K562 (cell line): ENCODE measurements around the gene ZNF197. TPM values are rescaled to one million over a fixed set of nuclear protein-coding genes. Genes with fewer than 3 reads are reported as not detected.

ENCODE experiments used
- ATAC-seq: fragments of 200-7000 bp; cut with Tn5 transposase; 3 replicates; pipeline ENCODE4 v1.9.1; 2020; ENCODE audit warnings: moderate library complexity
- BruUV-seq: library from RNA; stranded (reverse); fragments of 400-500 nt; replicated peaks from 2 replicates; lab custom pipeline; 2021; lab: Mats Ljungman, UMichigan
- CTCF ChIA-PET: fragments of 300-600 bp; formaldehyde crosslinking; extraction: SDS; loops from one replicate; lab custom pipeline; 2021; ENCODE audit warnings: low intra/inter-chr PET ratio; lab: Yijun Ruan, JAX
- POLR2A ChIA-PET: fragments of 300-600, 350-650 bp; sonication (Branson Sonifier 250); formaldehyde crosslinking; extraction: SDS; loops from one replicate; lab custom pipeline; 2021; ENCODE audit warnings: antibody characterized with exemption, inconsistent platforms; lab: Yijun Ruan, JAX
- DNase-seq, 4 experiments: peaks; one replicate each; pipeline versions ENCODE4 v3.0.0 to v3.0.0-alpha.2; 2011 to 2018; ENCODE audit warnings: low spot score in 3 of 4, mixed read lengths in 3 of 4; ENCODE audit errors: extremely low read depth in 1 of 4
- FAIRE-seq: peaks from 2 replicates; lab custom pipeline; 2011; peaks lifted over from hg19 to GRCh38; lab: Jason Lieb, UNC
- H2AFZ ChIP-seq: 2 replicates; pipeline ENCODE4 v1.6.0; 2011; ENCODE audit warnings: low read depth, low read length, control low read depth, inconsistent platforms
- H3K27ac ChIP-seq: fragments of 200-600 bp; 3 replicates; pipeline ENCODE4 v1.8.0; 2011; ENCODE audit warnings: low read depth, mild to moderate bottlenecking, control low read depth, inconsistent platforms, low read length, moderate library complexity, mixed read lengths; ENCODE audit errors: extremely low read depth
- H3K27me3 ChIP-seq, 2 experiments: fragments of 300-600 bp in 1 of 2; 2 replicates in 1 of 2; 3 replicates in 1 of 2; pipeline versions ENCODE4 v1.6.0 to v1.8.0; 2011; ENCODE audit warnings: inconsistent platforms in 2 of 2, low read length in 2 of 2, mild to moderate bottlenecking in 1 of 2, mixed read lengths in 1 of 2, moderate library complexity in 1 of 2; ENCODE audit not compliant: control insufficient read depth in 2 of 2, insufficient read depth in 2 of 2
- H3K36me3 ChIP-seq: fragments of 300-600 bp; 3 replicates; pipeline ENCODE4 v1.8.0; 2011; ENCODE audit warnings: mild to moderate bottlenecking, low read length, inconsistent platforms; ENCODE audit not compliant: control insufficient read depth, insufficient read depth
- H3K4me1 ChIP-seq, 2 experiments: fragments of 200-600 bp in 1 of 2; replicated peaks in 1 of 2; 2 replicates in 1 of 2; 3 replicates in 1 of 2; pipeline versions ENCODE4 v1.5.1 to v1.8.0; 2011; ENCODE audit warnings: inconsistent platforms in 2 of 2, low read length in 2 of 2, mild to moderate bottlenecking in 1 of 2, mixed read lengths in 1 of 2, moderate library complexity in 1 of 2; ENCODE audit not compliant: control insufficient read depth in 2 of 2, insufficient read depth in 2 of 2
- H3K4me2 ChIP-seq: 2 replicates; pipeline ENCODE4 v1.6.1; 2011; ENCODE audit warnings: low read length, control low read depth, inconsistent platforms, mixed read lengths; ENCODE audit not compliant: insufficient read depth
- H3K4me3 ChIP-seq: fragments of 200-600 bp; sonication (generic), shearing (Covaris generic); 2 replicates; pipeline ENCODE4 v1.5.1; 2016; ENCODE audit warnings: control low read depth, inconsistent platforms
- H3K79me2 ChIP-seq: fragments of 200-600 bp; 3 replicates; pipeline ENCODE4 v1.8.0; 2011; ENCODE audit warnings: low read length, inconsistent platforms; ENCODE audit not compliant: control insufficient read depth, insufficient read depth
- H3K9ac ChIP-seq, 2 experiments: 2 replicates each; pipeline versions ENCODE4 v1.6.0 to v1.6.1; 2011; ENCODE audit warnings: low read depth in 2 of 2, low read length in 2 of 2, control low read depth in 1 of 2, inconsistent platforms in 1 of 2, mild to moderate bottlenecking in 1 of 2, mixed read lengths in 1 of 2; ENCODE audit not compliant: insufficient read depth in 1 of 2
- H3K9me1 ChIP-seq: one replicate; pipeline ENCODE4 v1.6.0; 2011; ENCODE audit warnings: inconsistent platforms, mild to moderate bottlenecking, low read length, moderate library complexity; ENCODE audit not compliant: control insufficient read depth, insufficient read depth
- H3K9me3 ChIP-seq: replicated peaks from 2 replicates; pipeline ENCODE4 v1.5.1; 2011; ENCODE audit warnings: low read depth, low read length, inconsistent platforms; ENCODE audit not compliant: control insufficient read depth, insufficient read depth
- H4K20me1 ChIP-seq: replicated peaks from 2 replicates; pipeline ENCODE4 v1.6.1; 2011; ENCODE audit warnings: low read length, inconsistent platforms, mixed read lengths; ENCODE audit not compliant: control insufficient read depth, insufficient read depth
- C11orf30 ChIP-seq: fragments of 450-650 bp; IDR thresholded peaks from 2 replicates; pipeline ENCODE4 v1.6.1; 2016; ENCODE audit warnings: low read depth, mild to moderate bottlenecking
- CEBPB ChIP-seq: fragments of 450-650 bp; IDR thresholded peaks from 2 replicates; pipeline ENCODE4 v1.6.1; 2016; ENCODE audit warnings: missing genetic modification characterization, missing compliant biosample characterization
- CEBPG ChIP-seq, 3 experiments: fragments of 200-800 bp in 1 of 3; sonication (Bioruptor generic) in 1 of 3; sonication (generic) in 1 of 3; formaldehyde crosslinking in 1 of 3; IDR thresholded peaks in 2 of 3; conservative IDR thresholded peaks in 1 of 3; 2 replicates each; pipeline versions ENCODE4 v1.6.1 to v1.8.0; 2016 to 2022; ENCODE audit warnings: missing compliant biosample characterization in 2 of 3, missing genetic modification characterization in 2 of 3, mild to moderate bottlenecking in 1 of 3, missing genetic modification reagents in 1 of 3
- MAZ ChIP-seq, 2 experiments: fragments of 450-650 bp in 1 of 2; sonication (generic) in 1 of 2; formaldehyde crosslinking; IDR thresholded peaks in 1 of 2; conservative IDR thresholded peaks in 1 of 2; 2 replicates each; pipeline versions ENCODE4 v1.4.0 to v1.5.0; 2020; ENCODE audit warnings: mild to moderate bottlenecking in 1 of 2, missing genetic modification reagents in 1 of 2
- THAP12 ChIP-seq: fragments of 250-450 bp; sonication (Bioruptor Pico); IDR thresholded peaks from 2 replicates; pipeline ENCODE4 v1.9.0; 2021; ENCODE audit warnings: mild to moderate bottlenecking, inconsistent platforms
- ZNF695 ChIP-seq: fragments of 450-650 bp; formaldehyde crosslinking; IDR thresholded peaks from 2 replicates; pipeline ENCODE4 v1.4.0; 2020; ENCODE audit warnings: mild to moderate bottlenecking, moderate library complexity
- WGBS: fragments of 100-300 bp; shearing (Covaris generic); methylation state at CpG from one replicate; pipeline ENCODE4 v1.1.6; 2016; ENCODE audit warnings: low coverage, mixed read lengths; ENCODE audit not compliant: insufficient coverage; ENCODE audit errors: missing lambda C conversion rate; 5-methylcytosine and 5-hydroxymethylcytosine counted together
- in situ Hi-C: fragments of 300-500 bp; cut with MboI; formaldehyde crosslinking; loops from 4 replicates; pipeline ENCODE4 v1.15.0; 2018; ENCODE audit warnings: inconsistent platforms, mixed read lengths
- intact Hi-C: fragments of 100-400 bp; cut with micrococcal nuclease; formaldehyde crosslinking; loops from 2 replicates; pipeline ENCODE4 v1.14.2; 2022
- polyA plus RNA-seq, 8 experiments: library from polyadenylated mRNA; depleted of rRNA in 4 of 8; stranded (reverse) in 5 of 8; unstranded in 3 of 8; fragments of >200 nt; fragmentation: Nextera tagmentation in 2 of 8; fragmentation: Illumina TruSeq in 1 of 8; extraction: Ambion mirVana in 2 of 8; extraction: Trizol in 1 of 8; gene quantifications; 2 replicates each; pipeline versions ENCODE4 v1.2.1 to v1.2.3, GENCODE V29; 2011 to 2014; ENCODE audit warnings: inconsistent platforms in 1 of 8, missing spikeins in 1 of 8
- total RNA-seq, 7 experiments: library from RNA; depleted of rRNA in 6 of 7; stranded (reverse); fragments of >200 nt in 6 of 7; fragmentation: Illumina TruSeq in 2 of 7; extraction: Trizol in 2 of 7; gene quantifications; 2 replicates each; pipeline versions ENCODE4 v1.2.1 to v1.2.3, GENCODE V29; 2011 to 2021; ENCODE audit warnings: low replicate concordance in 1 of 7

The ZNF197 gene
- total and polyA plus RNA-seq, 9 of the 15 experiments (the other 6 are each of a cell fraction or from before 2014, with no cell fraction given) = 3.5 to 19.1 (median 13.7) TPM

- no peak for TF ChIP-seq THAP12 (CRISPR knock-in tag)
- 0 out of 4 replicates have a peak, but pooled peaks have one; percentile 23 to 50 for TF ChIP-seq MAZ (CRISPR knock-in tag; conservative IDR thresholded peaks at IDR 0.05 in 1 of 2, IDR thresholded peaks at IDR 0.05 in 1 of 2)
- no peak for TF ChIP-seq C11orf30
Measured at GRCh38 chr3:44584646-44585501, 40.0 kb upstream of the ZNF197 start, which contains the start of gene ZNF660 (continued).

- no peak overlapping the region for H3K9ac ChIP-seq
- TF ChIP-seq CEBPB (tag) (peak; percentile 42), ZNF695 (CRISPR knock-in tag) (no peak), CEBPG (CRISPR knock-in tag; IDR thresholded peaks at IDR 0.05) (no peak), CEBPG (tag; conservative IDR thresholded peaks at IDR 0.05 in 1 of 2, IDR thresholded peaks at IDR 0.05 in 1 of 2) (peak in 1 of 2 experiments; percentile 31; a peak in 1 of 4 replicates)
Measured at GRCh38 chr3:44596621-44597020, 28.2 kb upstream of the ZNF197 start.

More at GRCh38 chr3:44596621-44597020, 28.2 kb upstream of the ZNF197 start:
- no peak for FAIRE-seq
- in situ Hi-C loops (no loop called here), intact Hi-C loops (no loop called here)
- Histone ChIP-seq H3K4me1 (no peaks in the 10 kb centered on the region), H3K9me1 (no peaks in the 10 kb centered on the region), H3K9me3 (0 out of 2 replicates have a peak, but pooled peaks cover 2% of the 10 kb centered on the region), H3K79me2 (no peaks in the 10 kb centered on the region), H3K27me3 (no peaks in the 10 kb centered on the region; a peak in 1 of 5 replicates), H4K20me1 (no peaks in the 10 kb centered on the region), H3K4me3 (no peak overlapping the region), H3K27ac (no peak overlapping the region), H2AFZ (no peak overlapping the region), H3K36me3 (no peaks in the 10 kb centered on the region), H3K4me2 (no peak overlapping the region)
- no peak for ATAC-seq
- no TSS peak for BruUV-seq
- WGBS = 11% methylated on average over 1 of the region's 1 CpG
- CTCF ChIA-PET = no interaction called here
- DNase-seq = no peak
- POLR2A ChIA-PET = no interaction called here
